Measurements from ENCODE around the gene CD80. TPM values are rescaled to one million over a fixed set of nuclear protein-coding genes. Genes with fewer than 3 reads are reported as not detected.

Gene CD80
- total RNA-seq, 4 donors from 2014 or later, result 2.4 to 13.8 TPM; not detected in 2

DNA sequence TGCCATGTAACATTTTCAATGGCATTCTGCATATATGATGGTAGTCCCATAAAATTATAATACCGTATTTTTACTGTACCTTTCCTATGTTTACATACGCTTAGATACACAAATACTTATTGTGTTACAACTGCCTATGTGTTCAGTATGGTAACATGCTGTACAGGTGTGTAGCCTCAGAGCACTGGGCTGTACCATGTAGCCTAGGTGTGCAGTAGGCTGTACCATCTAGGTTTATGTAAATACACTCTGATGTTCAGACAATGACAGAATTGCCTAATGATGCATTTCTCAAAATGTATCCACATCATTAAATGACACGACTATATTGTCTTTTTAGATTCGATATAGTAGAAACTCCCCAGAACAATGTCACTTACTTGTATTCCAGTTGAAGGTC, 22.7 kb downstream of the CD80 start:
- H3K4me1 ChIP-seq, result no peaks in the 10 kb centered on the region
- H3K36me3 ChIP-seq, result no peaks in the 10 kb centered on the region
- no peak overlapping the region for H3K4me3 ChIP-seq
- in situ Hi-C loops (cut with MboI; ENCODE audit: low pct_ligation_motif_present in 1 of 4, low pct_unique_long_range_greater_than_20kb in 1 of 4, low sequenced_read_pairs in 3 of 4), result no loop called here
- DNase-seq, result no peak
- TF ChIP-seq, protein P1, sequence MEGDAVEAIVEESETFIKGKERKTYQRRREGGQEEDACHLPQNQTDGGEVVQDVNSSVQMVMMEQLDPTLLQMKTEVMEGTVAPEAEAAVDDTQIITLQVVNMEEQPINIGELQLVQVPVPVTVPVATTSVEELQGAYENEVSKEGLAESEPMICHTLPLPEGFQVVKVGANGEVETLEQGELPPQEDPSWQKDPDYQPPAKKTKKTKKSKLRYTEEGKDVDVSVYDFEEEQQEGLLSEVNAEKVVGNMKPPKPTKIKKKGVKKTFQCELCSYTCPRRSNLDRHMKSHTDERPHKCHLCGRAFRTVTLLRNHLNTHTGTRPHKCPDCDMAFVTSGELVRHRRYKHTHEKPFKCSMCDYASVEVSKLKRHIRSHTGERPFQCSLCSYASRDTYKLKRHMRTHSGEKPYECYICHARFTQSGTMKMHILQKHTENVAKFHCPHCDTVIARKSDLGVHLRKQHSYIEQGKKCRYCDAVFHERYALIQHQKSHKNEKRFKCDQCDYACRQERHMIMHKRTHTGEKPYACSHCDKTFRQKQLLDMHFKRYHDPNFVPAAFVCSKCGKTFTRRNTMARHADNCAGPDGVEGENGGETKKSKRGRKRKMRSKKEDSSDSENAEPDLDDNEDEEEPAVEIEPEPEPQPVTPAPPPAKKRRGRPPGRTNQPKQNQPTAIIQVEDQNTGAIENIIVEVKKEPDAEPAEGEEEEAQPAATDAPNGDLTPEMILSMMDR (IDR thresholded peaks at IDR 0.05), result no peak
- TF ChIP-seq POLR2AphosphoS5 (IDR thresholded peaks at IDR 0.05), result no peak
- TF ChIP-seq EP300 (IDR thresholded peaks at IDR 0.05; ENCODE audit: low read depth), result no peak
- TF ChIP-seq POLR2A (IDR thresholded peaks at IDR 0.05), result no peak
- no peaks in the 10 kb centered on the region for H3K9me3 ChIP-seq
- H3K27me3 ChIP-seq, result no peaks in the 10 kb centered on the region
- intact Hi-C loops (cut with DNase I; ENCODE audit: low total_unique reads), result no loop called here
- 72 to 84% methylated on average over 4 of the region's 4 CpGs for WGBS, 2 donors (ENCODE audit: low coverage in 1 of 2)
- no peak overlapping the region for H3K27ac ChIP-seq

DNA sequence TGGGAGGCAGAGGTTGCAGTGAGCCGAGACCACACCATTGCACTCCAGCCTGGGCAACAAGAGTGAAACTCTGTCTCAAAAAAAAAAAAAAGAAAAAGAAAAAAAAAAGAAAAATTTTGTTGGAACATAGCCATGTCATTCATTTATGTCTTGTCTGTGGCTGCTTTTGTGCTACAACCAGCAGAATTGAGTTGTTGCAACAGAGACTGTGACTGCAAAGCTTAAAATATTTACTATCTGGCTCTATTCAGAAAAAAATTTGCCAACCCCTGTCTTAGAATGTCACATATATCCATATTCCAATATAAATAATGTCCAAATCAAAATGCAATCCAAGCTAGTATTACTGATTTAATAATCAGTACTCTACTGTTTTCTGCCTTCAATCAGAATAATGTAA, 25.1 kb downstream of the CD80 start:
- Histone ChIP-seq H3K4me1 (no peaks in the 10 kb centered on the region), H3K27me3 (no peaks in the 10 kb centered on the region), H3K27ac (no peak overlapping the region), H3K4me3 (no peak overlapping the region), H3K36me3 (no peaks in the 10 kb centered on the region), H3K9me3 (no peaks in the 10 kb centered on the region)
- 94% methylated on average over 1 of the region's 1 CpG; no CpG with 5 or more reads in 1 of the 2 donors for WGBS, 2 donors (ENCODE audit: low coverage in 1 of 2)
- no peak for DNase-seq
- intact Hi-C loops (cut with DNase I; ENCODE audit: low total_unique reads), result no loop called here
- in situ Hi-C loops (cut with MboI; ENCODE audit: low pct_ligation_motif_present in 1 of 4, low pct_unique_long_range_greater_than_20kb in 1 of 4, low sequenced_read_pairs in 3 of 4), result no loop called here
- TF ChIP-seq, protein P1 (IDR thresholded peaks at IDR 0.05), result no peak
- TF ChIP-seq POLR2AphosphoS5 (IDR thresholded peaks at IDR 0.05) (no peak), POLR2A (IDR thresholded peaks at IDR 0.05) (no peak), EP300 (IDR thresholded peaks at IDR 0.05; ENCODE audit: low read depth) (no peak)

DNA sequence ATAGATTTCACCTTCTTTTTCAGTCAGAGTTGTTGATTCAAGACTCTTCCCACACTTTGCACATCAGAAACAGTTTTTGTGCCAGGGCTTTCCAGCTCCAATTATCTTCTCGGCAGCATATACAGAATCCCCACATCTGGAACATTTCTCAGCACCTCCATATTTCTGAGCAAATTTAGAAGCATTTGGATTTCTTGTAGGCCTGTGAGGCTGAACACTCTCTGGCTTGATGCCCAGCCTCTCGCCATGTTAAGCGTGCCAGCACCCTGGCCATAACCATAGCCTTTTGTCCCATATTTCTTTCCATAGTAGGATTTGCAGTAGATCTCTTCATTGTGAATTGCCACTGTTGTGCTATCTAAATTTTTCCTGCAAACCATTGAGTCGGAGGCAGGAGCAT, 28.3 kb downstream of the CD80 start:
- TF ChIP-seq POLR2A (IDR thresholded peaks at IDR 0.05) (no peak), EP300 (IDR thresholded peaks at IDR 0.05; ENCODE audit: low read depth) (no peak), POLR2AphosphoS5 (IDR thresholded peaks at IDR 0.05) (no peak)
- TF ChIP-seq, protein P1 (IDR thresholded peaks at IDR 0.05), result no peak
- Histone ChIP-seq H3K9me3 (no peaks in the 10 kb centered on the region), H3K4me1 (no peaks in the 10 kb centered on the region), H3K36me3 (no peaks in the 10 kb centered on the region), H3K4me3 (no peak overlapping the region), H3K27me3 (no peaks in the 10 kb centered on the region), H3K27ac (no peak overlapping the region)
- no peak for DNase-seq
- 87 to 93% methylated on average over 2 to 4 of the region's 4 CpGs for WGBS, 2 donors (ENCODE audit: low coverage in 1 of 2)
- intact Hi-C loops (cut with DNase I; ENCODE audit: low total_unique reads), result no loop called here
- in situ Hi-C loops (cut with MboI; ENCODE audit: low pct_ligation_motif_present in 1 of 4, low pct_unique_long_range_greater_than_20kb in 1 of 4, low sequenced_read_pairs in 3 of 4), result no loop called here

DNA sequence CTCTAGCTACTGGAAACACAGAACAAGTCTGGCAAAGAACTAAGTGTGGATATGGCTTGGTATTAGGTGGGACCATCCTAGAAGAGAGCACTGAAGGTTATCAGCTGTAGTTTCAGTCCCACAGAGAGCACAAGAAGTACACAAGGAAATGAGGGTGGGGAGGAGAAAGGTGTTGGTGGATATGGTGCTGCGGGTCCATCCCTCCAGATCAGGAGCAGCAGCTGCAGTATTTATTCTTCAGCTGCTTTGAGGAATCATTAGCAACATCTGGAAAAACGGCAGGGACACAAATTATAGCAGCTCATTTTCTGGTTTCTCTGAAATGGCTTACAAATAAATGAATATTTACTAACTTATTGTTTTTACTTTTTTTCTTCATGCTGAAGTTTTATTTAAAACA, 29.0 kb downstream of the CD80 start:
- no peaks in the 10 kb centered on the region for H3K36me3 ChIP-seq
- no peak for DNase-seq
- no peaks in the 10 kb centered on the region for H3K9me3 ChIP-seq
- H3K27ac ChIP-seq, result no peak overlapping the region
- H3K4me1 ChIP-seq, result no peaks in the 10 kb centered on the region
- in situ Hi-C loops (cut with MboI; ENCODE audit: low pct_ligation_motif_present in 1 of 4, low pct_unique_long_range_greater_than_20kb in 1 of 4, low sequenced_read_pairs in 3 of 4), result no loop called here
- H3K27me3 ChIP-seq, result no peaks in the 10 kb centered on the region
- H3K4me3 ChIP-seq, result no peak overlapping the region
- no peak for TF ChIP-seq POLR2AphosphoS5 (IDR thresholded peaks at IDR 0.05)
- TF ChIP-seq, protein P1 (IDR thresholded peaks at IDR 0.05), result no peak
- TF ChIP-seq EP300 (IDR thresholded peaks at IDR 0.05; ENCODE audit: low read depth), result no peak
- TF ChIP-seq POLR2A (IDR thresholded peaks at IDR 0.05), result no peak
- intact Hi-C loops (cut with DNase I; ENCODE audit: low total_unique reads), result no loop called here
- 50 to 86% methylated on average over 1 to 2 of the region's 2 CpGs for WGBS, 2 donors (ENCODE audit: low coverage in 1 of 2)

All from transverse colon (tissue), 4 donors.